HG02981 (cell line): ENCODE measurements around the gene NR1H3.
"Not testable (repeated sequence)": the region's sequence is repeated elsewhere in the genome, so short reads cannot be mapped to it uniquely, and the experiment has no call there.

Experiments
- ATAC-seq: cut with Tn5 transposase; IDR thresholded peaks from one replicate; pipeline ENCODE4 v1.9.1; 2021; ENCODE audit warnings: mild to moderate bottlenecking, moderate library complexity; ENCODE audit not compliant: unreplicated experiment

NR1H3 gene

DNA sequence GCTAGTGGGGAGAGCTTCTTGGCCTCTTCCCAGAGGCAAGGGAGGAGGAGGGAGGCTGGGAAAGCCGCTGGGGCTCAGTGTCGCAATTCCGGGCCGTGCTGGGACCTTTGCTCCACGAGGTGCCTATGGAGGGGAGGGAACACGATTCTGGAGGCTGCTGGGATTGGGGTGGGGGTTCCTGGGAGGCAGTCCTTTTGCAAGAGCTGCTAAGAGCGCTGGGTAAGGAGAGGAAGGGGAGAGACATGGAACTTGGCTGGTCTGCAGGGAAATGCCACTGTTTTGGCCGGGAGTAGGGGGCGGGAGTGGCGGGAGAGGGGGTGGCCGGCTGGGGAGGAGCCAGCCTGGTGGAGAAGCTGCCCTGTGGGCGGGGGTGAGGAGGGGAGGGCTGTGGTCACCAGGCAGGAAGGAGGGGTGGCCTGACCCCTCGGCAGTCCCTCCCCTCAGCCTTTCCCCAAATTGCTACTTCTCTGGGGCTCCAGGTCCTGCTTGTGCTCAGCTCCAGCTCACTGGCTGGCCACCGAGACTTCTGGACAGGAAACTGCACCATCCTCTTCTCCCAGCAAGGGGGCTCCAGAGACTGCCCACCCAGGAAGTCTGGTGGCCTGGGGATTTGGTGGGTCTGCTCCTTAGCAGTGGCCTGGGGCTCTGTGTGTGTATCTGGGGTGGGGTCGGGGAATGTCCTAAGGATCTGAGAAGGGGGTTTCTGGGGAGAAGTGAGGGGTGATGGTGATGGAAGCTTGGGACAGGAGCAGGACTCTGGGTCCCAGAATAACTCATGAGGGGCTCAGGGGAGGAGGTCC is at the start of gene NR1H3:
TSS of gene NR1H3 (plus strand) at position 480 of the 800 bp plus-strand sequence. CDS start 1,221 bp downstream, outside the sequence.
- no peak for ATAC-seq

DNA sequence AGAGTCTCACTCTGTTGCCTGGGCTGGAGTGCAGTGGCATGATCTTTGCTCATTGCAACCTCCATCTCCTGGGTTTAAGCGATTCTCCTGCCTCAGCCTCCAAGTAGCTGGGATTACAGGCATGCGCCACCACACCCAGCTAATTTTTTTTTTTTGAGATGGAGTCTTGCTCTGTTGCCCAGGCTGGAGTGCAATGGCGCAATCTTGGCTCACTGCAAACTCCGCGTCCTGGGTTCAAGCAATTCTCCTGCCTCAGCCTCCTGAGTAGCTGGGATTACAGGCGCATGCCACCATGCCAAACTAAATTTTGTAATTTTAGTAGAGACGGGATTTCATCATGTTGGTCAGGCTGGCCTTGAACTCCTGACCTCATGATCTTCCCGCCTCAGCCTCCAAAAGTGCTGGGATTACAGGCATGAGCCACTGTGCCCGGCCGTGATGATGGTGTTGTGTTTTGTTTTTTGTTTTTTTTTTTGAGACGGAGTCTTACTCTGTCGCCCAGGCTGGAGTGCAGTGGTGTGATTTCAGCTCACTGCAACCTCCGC is 49.7 kb upstream of the NR1H3 start:
- not testable (repeated sequence) for ATAC-seq

DNA sequence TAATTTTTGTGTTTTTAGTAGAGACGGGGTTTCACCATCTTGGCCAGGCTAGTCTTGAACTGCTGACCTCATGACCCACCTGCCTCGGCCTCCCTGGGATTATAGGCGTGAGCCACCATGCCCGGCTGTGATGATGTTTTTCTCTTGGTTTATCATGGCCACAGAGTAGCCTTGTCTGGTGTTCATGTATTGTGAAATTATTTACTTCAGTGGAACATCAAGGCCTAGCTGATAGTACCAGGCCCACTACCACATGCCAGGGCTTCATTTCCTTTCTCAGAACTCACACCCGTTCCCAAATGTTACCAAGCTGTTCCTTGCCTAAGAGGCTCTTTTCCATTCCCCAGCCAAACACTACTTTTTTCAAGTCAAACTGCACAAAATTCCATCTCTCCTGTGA is 49.2 kb upstream of the NR1H3 start:
- ATAC-seq = no peak

GRCh38 chr11:47212938-47213337 is 44.9 kb upstream of the NR1H3 start:
- no peak for ATAC-seq

- peak; percentile 63 for ATAC-seq
Observed at GRCh38 chr11:47213950-47214565, 43.7 kb upstream of the NR1H3 start.

DNA sequence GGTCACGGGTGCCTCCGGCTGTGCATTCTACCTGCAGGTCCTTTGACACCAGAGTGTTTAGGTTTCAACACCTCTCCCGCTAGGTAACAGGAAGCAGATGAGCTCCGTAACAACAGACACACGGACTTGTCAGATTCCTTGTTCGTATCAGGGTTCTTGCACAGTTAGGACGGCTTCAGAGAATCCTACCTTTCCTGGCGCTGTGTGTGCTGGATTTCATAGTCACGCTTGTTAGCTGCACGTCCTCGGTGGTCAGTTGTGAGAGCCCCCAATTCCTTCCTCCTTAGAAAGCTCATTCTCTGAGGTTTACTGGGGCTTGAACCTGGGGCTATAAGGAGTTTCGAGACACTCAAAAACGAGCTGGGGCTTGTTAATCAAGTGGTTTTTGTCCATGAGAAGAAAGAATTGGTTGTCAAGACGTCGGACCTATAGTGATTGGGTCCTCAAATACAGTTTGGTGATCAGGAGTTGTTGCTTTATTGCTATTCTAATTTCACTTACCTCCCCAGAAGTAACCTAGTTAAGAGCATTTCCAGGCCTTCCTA is 42.4 kb upstream of the NR1H3 start:
- no peak for ATAC-seq

- no peak for ATAC-seq
Observed at GRCh38 chr11:47216121-47216798, 41.5 kb upstream of the NR1H3 start.

DNA sequence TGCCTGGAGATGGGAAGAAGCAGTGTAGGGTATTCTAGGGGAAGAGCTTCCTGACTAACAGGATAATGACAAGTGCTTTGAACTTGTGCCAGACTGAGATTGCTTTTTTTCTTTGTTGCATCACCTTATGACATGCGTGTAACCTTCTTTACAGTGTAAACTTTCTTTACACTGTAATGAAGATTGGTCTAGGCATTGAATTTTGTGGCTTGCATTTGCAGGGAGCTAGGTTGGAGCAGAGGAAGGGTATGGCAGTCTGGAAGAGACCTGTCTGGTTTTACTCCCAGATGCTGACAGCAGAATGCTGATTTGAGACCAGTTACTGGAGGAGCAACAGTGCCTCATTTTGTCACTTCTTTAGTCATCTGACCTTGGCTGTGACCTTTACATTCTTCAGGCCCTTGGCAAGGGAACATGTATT is 37.4 kb upstream of the NR1H3 start:
- ATAC-seq = no peak

GRCh38 chr11:47222696-47223095 is 35.1 kb upstream of the NR1H3 start:
- ATAC-seq = no peak

DNA sequence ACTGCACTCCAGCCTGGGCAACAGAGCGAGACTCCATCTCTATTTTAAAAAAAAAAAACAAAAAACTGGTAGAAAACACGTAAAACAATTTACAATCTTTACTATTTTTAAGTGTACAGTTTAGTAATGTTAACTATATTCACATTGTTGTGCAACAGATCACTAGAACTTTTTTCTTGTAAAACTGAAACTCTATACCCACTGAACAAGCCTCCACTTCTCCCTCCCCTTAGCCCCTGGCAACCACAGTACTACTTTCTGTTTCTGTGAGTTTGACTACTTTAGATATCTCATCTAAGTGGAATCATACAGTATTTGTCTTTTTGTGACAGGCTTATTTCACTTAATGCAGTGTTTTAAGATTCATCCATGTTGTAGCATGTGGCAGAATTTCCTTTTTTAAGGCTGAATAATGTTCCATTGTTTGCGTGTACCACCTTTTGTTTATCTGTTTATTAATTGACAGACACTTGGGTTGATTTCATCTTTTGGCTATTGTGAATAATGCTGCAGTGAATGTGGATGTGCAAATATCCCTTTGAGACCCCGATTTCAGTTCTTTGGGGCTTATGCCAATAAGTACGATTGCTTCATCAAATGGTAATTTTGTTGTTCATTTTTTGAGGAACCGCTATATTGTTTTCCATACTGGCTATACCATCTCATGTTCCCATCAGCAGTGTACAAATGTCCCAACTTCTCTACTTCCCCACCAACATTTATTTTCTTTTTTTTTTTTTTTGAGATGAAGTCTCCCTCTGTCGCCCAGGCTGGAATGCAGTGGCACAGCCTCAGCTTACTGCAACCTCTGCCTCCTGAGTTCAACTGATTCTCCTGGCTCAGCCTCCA is 32.0 kb upstream of the NR1H3 start:
- ATAC-seq = peak; percentile 93

- no peak for ATAC-seq
Observed at GRCh38 chr11:47229161-47229560, 28.6 kb upstream of the NR1H3 start.

GRCh38 chr11:47233051-47233450 is 24.7 kb upstream of the NR1H3 start:
- ATAC-seq = no peak

- ATAC-seq = no peak
Observed at GRCh38 chr11:47233989-47234668, 23.7 kb upstream of the NR1H3 start.

- no peak for ATAC-seq
Observed at GRCh38 chr11:47234669-47235100, 23.1 kb upstream of the NR1H3 start.

DNA sequence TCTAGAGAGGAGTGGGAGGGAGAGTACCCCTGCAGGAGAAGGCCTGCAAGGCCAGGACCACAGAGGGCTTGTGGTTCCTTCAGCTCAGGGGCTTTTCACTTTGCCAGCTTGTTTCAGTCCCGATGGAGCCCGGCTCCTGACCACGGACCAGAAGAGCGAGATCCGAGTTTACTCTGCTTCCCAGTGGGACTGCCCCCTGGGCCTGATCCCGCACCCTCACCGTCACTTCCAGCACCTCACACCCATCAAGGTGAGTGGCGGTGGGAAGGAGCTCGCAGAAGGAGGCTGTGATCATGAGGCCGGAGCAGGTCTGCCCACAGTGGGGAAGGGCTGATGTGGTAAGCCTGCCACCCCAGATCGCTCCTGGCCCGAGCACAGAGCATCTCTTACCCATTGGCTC is 22.6 kb upstream of the NR1H3 start:
- ATAC-seq = no peak

- ATAC-seq = no peak
Observed at GRCh38 chr11:47236482-47236881, 21.3 kb upstream of the NR1H3 start.

DNA sequence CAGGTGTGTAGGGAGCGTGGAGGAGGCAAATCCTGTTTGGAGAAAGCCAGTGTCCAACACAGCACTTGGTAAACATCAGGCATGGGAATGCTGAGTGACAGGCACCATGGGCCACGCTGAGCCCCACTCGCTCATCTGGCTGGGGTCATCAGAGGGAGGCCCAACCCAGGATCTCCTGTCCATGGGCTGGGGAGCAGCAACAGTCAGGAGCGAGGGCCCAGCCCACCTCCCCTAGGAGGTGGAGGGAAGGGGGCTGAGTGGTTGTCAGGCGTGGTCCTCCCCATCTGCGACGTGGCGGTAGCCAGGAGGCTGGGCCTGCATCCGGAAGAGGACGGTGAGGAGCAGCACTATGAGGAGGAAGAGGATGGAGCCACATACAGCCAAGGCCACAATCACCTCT is 17.9 kb upstream of the NR1H3 start:
- no peak for ATAC-seq

DNA sequence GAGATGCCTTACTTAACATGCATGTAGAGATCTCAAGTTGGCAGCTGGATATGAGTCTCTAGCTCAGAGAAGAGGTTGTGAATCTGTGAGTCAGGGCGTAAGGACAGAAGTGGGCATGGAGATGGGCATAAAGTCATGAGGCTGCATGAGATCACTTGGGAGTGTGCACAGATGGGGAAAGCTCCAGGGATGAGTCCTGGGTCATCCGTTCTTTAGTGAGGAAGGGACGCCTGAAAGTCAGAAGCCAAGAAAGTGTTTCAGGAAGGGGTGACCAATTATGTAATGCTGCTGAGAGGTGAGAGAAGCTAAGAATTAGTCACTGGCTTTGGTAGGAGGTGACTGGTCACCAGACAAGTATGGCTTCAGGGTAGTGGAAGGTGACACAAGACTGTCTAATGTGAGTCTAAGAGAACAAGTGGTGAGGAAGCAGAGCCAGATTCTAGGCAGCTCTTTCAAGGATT is 15.9 kb upstream of the NR1H3 start:
- ATAC-seq = no peak

GRCh38 chr11:47242596-47243192 is 15.1 kb upstream of the NR1H3 start:
- no peak for ATAC-seq
